MM.1S (cell line): ENCODE data around the gene ZDHHC8.

Experiments
- CTCF ChIP-seq: fragments of 300-600 bp; sonication (generic); IDR thresholded peaks from 2 replicates; pipeline ENCODE4 v1.5.1; 2016; ENCODE audit warnings: antibody characterized with exemption, low read length, mixed read lengths
- EZH2 ChIP-seq: fragments of 300-600 bp; sonication (generic); optimal IDR thresholded peaks from 2 replicates; pipeline ENCODE3; 2017; ENCODE audit warnings: low read depth, mild to moderate bottlenecking, antibody characterized with exemption, low read length, mixed read lengths

GRCh38 chr22:20106849-20107237 is 24.8 kb upstream of the ZDHHC8 start:
- TF ChIP-seq CTCF: no peak
- no peak for TF ChIP-seq EZH2
